ENCODE data around the gene DPF3.

DPF3 gene

DNA sequence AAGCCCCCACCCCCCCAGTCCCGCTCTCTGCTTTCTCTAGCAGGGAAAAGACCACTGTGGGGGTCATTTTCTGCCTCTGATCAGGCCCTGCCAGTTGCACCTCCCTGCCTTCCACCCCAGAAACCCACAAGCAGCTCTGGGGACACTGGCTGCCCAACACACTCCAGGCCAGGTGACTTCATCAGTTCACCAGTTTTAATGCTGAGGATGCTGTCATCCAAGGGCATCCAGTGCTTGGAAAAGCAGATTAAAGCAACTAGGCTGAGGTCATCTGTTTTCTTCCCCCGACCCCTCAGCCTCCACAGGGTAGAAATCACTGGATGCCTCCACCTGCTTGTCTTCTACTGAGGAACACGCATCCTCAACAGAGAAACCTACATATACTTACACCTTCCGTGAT is 282.4 kb downstream of the DPF3 start:
- intact Hi-C loops (cut with DNase I) = no loop called here
- no peak for DNase-seq

- no peak for DNase-seq
- intact Hi-C loops (cut with DNase I) = no loop called here
Observed at GRCh38 chr14:72610831-72611200, 283.1 kb downstream of the DPF3 start.

GRCh38 chr14:72610096-72610830 is 283.6 kb downstream of the DPF3 start:
- intact Hi-C loops (cut with DNase I) = no loop called here
- DNase-seq = no peak

- intact Hi-C loops (cut with DNase I) = no loop called here
- DNase-seq = no peak
Observed at GRCh38 chr14:72609205-72609916, 284.5 kb downstream of the DPF3 start.

GRCh38 chr14:72608391-72609204 is 285.3 kb downstream of the DPF3 start:
- DNase-seq = peak in 3 of 10 donors; percentile 36 to 89 (median 86)

GRCh38 chr14:72607386-72608130 is 286.3 kb downstream of the DPF3 start:
- no peak for DNase-seq
- intact Hi-C loops (cut with DNase I) = no loop called here

More at GRCh38 chr14:72608391-72609204, 285.3 kb downstream of the DPF3 start:
- intact Hi-C loops (cut with DNase I) = no loop called here

DNA sequence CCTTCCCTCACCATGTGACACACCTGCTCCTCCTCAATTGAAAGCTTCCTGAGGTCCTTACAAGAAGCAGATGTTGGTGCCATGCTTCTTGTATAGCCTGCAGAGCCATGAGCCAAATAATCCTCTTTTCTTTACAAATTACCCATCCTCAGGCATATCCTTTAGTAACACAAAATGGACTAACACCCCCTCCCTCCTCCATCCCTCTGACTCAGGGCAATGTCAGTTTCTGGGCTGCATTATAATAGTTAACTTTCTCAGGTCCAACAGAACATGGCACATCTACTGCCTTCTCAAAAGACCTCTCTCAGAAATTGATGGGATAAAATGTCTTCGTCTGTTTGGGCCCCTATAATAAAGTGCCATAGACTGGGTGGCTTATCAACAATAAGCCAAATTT is 287.0 kb downstream of the DPF3 start:
- no peak for DNase-seq

DNA sequence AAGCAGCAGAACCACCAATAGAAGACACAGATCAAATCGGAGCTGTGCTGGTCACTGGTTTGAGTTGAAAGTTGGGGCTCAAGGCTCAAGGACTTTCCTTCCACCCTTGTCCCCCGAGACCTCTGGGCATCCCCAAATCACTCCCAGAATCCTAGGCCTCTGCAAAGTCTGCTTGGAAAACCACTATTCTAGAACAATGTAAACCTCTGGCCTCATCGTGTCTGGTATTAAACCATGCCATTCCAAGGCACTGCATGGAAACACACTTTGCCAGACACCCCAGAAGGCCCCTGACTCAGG is 288.0 kb downstream of the DPF3 start:
- no peak for DNase-seq
- intact Hi-C loops (cut with DNase I) = no loop called here

More for the DNA sequence above, 287.0 kb downstream of the DPF3 start:
- intact Hi-C loops (cut with DNase I) = no loop called here

DNA sequence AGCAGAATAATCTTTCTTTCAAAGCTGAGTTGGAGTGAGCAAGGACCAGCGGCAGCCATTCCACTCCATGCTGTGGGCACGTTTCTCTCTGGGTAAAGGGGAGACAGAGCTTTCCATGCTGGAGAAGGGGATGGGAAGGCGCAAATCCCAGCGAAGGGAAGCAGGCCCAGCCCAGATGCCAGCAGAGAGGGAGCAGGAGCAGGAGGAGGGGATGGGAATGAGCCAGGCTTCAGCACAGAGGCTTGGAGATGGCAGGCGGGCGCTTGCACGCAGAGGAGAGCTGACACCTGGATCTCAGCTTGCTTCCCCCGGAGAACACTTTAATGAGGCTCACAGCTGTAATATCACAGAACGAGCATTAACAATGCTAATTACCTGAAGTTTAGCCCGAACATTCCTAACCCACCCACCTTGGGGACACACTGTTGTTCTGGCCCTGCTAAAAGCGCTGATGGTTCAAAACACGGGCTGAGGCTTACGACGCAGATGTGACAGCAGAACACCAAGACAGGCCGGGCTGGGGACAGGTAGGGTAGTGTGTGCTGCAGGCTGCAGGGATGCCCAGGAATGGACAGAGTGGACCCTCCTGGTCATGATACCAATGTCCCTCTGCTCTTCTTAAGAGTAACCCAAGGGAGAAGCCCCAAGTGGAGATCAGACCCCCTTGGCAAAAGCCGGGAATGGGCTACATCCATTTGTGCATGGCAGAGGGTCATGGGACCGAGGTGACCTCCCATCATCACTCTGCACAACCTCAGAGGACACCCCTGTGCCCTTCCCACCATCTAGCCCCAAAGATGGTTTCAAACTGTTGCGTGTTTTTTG is 288.6 kb downstream of the DPF3 start:
- intact Hi-C loops (cut with DNase I) = no loop called here
- DNase-seq = no peak

- no peak for DNase-seq
- intact Hi-C loops (cut with DNase I) = no loop called here
Observed at GRCh38 chr14:72604133-72604532, 289.8 kb downstream of the DPF3 start.

DNA sequence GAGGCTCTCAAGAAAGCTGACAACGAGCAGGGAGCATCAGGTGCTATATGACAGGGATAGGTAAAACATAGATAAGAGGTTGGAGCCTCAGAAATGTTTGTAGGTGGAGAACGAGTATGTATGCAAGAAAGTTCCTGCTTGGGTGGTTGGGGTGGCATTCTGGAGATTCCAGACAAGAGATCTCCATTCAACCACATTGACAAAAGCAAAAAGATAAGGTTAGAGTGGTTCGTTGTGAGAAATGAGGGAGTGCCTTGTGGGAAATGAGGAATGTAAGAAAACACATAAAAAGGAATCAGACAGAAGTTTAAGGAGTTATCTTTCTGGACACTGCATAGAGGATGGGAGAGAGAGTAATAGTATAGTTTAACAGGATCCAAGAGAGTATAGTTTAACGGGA is 290.3 kb downstream of the DPF3 start:
- intact Hi-C loops (cut with DNase I) = no loop called here

GRCh38 chr14:72600551-72601330 is 293.2 kb downstream of the DPF3 start:
- DNase-seq = no peak
- intact Hi-C loops (cut with DNase I) = no loop called here

More for the DNA sequence above, 290.3 kb downstream of the DPF3 start:
- no peak for DNase-seq

DNA sequence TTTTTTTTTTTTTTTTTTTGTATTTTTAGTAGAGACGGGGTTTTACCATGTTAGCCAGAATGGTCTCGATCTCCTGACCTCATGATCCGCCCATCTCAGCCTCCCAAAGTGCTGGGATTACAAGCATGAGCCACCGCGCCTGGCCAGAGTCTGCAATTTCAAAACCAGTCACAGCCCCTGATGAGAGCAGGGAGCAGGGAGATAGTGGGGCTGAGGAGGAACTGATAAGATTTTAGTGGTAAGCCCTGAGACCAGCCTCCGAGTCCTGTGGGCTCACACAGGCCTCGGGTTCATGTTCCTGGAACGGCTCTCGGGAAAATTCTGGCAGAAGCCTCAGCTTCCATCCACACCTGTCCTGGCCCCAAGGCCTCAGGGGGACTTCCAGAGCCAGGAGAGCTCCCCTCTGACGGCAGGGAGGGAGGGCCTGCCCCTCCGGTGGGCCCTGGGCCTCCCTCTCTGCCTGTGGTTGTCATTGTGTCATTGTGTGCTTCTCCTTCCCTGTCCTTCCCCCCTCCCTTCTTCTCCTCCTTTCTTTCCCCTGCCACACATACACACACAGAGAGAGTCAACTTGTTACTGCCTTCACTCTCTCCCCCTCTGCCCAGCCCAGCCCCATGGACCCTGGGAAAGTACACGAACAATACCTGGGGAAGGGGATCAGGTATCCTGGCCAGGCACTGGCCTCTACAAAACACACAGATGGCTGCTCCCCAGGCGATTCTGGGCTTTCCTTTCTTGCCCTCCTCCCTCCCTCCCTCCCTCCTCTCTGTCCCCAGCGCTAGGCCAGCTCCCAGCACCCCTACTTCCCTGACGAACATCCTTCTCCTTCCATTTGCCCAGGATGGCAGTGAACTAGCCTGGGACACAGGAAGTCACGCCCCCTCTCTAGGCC is 294.1 kb downstream of the DPF3 start:
- intact Hi-C loops (cut with DNase I) = no loop called here
- no peak for DNase-seq

DNA sequence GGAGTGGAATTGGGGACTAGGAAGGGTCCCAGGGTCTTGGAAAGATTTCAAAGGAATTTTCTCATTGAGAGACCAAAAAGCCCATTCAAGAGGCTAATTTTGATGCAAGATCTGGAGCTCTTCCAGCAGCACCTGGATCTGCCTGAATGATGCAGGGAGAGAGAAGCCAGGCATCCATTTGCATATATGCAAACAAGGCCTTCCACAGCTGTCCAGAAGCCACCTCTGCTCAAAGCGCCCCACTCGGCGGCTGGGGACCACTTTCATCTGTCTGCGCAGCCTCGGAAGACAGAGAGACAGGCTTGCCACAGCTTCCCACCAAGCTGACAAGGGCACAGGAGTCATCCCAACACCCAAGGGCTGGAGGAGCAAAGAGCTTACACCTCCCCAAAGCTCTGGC is 295.6 kb downstream of the DPF3 start:
- intact Hi-C loops (cut with DNase I) = no loop called here
- DNase-seq = no peak

- intact Hi-C loops (cut with DNase I) = no loop called here
- no peak for DNase-seq
Observed at GRCh38 chr14:72597252-72598233, 296.4 kb downstream of the DPF3 start.

DNA sequence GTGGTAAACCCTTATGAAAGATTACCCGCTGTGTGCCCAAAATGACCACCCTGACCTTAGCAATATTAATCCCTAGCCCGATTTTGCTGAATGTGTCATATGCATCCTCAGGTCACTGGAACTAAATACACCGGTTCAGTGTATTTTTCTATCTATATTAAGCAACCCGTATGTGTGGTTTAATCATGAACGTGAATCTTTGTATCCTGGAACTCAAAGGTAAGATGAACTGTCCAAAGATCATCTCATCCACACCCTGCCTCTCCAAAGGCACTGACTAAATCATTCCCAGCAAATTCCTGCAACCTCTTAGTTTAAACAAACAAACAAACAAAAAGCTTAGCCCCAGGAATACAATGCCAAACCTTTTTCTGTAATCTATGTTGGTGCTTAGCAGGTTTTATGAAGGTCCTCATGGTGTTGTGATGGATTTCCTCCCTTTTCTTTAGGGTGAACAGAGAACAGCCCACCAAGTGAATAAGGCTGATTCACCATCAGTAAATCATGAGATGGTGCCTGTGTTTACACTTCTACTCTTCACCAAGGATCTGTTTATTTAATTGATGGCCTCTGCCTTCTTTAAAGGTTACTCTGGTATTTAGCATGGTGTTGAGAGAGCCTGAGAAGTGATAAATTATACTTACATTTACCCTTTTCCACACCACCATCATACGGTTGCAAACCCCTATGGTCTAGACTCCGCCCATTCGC is 298.6 kb downstream of the DPF3 start:
- no peak for DNase-seq
- intact Hi-C loops (cut with DNase I) = no loop called here
